GM12878 (cell line): ENCODE measurements around the gene SYNGR2. TPM values are rescaled to one million over a fixed set of nuclear protein-coding genes. Genes with fewer than 3 reads are reported as not detected.

Source experiments
- CBX3 ChIP-seq: fragments of 200-600 bp; sonication (generic); IDR thresholded peaks from 2 replicates; pipeline ENCODE4 v1.6.1; 2016; ENCODE audit warnings: low read depth, borderline replicate concordance
- GATAD2B ChIP-seq: fragments of 450-650 bp; conservative IDR thresholded peaks from 2 replicates; pipeline ENCODE4 v1.6.1; 2017; ENCODE audit warnings: low read depth, mild to moderate bottlenecking, moderate library complexity
- HDGF ChIP-seq: fragments of 450-650 bp; IDR thresholded peaks from 2 replicates; pipeline ENCODE4 v1.6.1; 2016; ENCODE audit warnings: antibody characterized with exemption
- IKZF1 ChIP-seq: fragments of 450-650 bp; conservative IDR thresholded peaks from 2 replicates; pipeline ENCODE4 v1.6.1; 2017; ENCODE audit warnings: antibody characterized with exemption, mild to moderate bottlenecking
- IRF3 ChIP-seq: fragments of 450-650 bp; IDR thresholded peaks from 2 replicates; pipeline ENCODE4 v1.6.1; 2014; ENCODE audit warnings: mild to moderate bottlenecking
- MTA2 ChIP-seq: fragments of 450-650 bp; IDR thresholded peaks from 2 replicates; pipeline ENCODE4 v1.6.1; 2016; ENCODE audit warnings: low read depth, mild to moderate bottlenecking, moderate library complexity
- MXI1 ChIP-seq: fragments of 150-350 bp; IDR thresholded peaks from 2 replicates; pipeline ENCODE4 v1.6.1; 2011; ENCODE audit warnings: low read depth, mild to moderate bottlenecking, inconsistent platforms, low read length, improper control_type of control experiment
- NR2F1 ChIP-seq: fragments of 450-650 bp; conservative IDR thresholded peaks from 2 replicates; pipeline ENCODE4 v1.6.1; 2017; ENCODE audit warnings: mild to moderate bottlenecking
- NRF1 ChIP-seq: conservative IDR thresholded peaks from 2 replicates; pipeline ENCODE4 v1.6.1; 2011; ENCODE audit warnings: mild to moderate bottlenecking, low read depth, low read length, improper control_type of control experiment
- PML ChIP-seq: IDR thresholded peaks from 2 replicates; pipeline ENCODE4 v1.6.1; 2012; ENCODE audit warnings: low read length, inconsistent platforms
- POLR2AphosphoS2 ChIP-seq: IDR thresholded peaks from 2 replicates; pipeline ENCODE4 v1.6.1; 2011; ENCODE audit warnings: low read depth, mild to moderate bottlenecking, low read length, improper control_type of control experiment, moderate library complexity
- SIN3A ChIP-seq: IDR thresholded peaks from 2 replicates; pipeline ENCODE4 v1.6.1; 2012; ENCODE audit warnings: low read depth, low read length, improper control_type of control experiment
- SP1 ChIP-seq: IDR thresholded peaks from one replicate; pipeline ENCODE4 v1.6.1; 2011; ENCODE audit warnings: low read depth, low read length
- SRF ChIP-seq, 2 experiments: IDR thresholded peaks; 2 replicates each; pipeline ENCODE4 v1.6.1; 2011; ENCODE audit warnings: low read depth in 2 of 2, low read length in 2 of 2, mild to moderate bottlenecking in 1 of 2, moderate library complexity in 1 of 2
- SUZ12 ChIP-seq: fragments of 200-600 bp; sonication (generic); IDR thresholded peaks from one replicate; pipeline ENCODE4 v1.6.1; 2018; ENCODE audit warnings: antibody characterized with exemption, mild to moderate bottlenecking; ENCODE audit not compliant: unreplicated experiment
- TBL1XR1 ChIP-seq: IDR thresholded peaks from 2 replicates; pipeline ENCODE4 v1.6.1; 2012; ENCODE audit warnings: low read depth, low read length, improper control_type of control experiment
- TCF12 ChIP-seq: IDR thresholded peaks from 2 replicates; pipeline ENCODE4 v1.6.1; 2011; ENCODE audit warnings: low read depth, mild to moderate bottlenecking, low read length
- ZBTB40 ChIP-seq: fragments of 450-650 bp; IDR thresholded peaks from 2 replicates; pipeline ENCODE4 v1.6.1; 2016; ENCODE audit warnings: mild to moderate bottlenecking, moderate library complexity, borderline replicate concordance
- polyA plus RNA-seq, 11 experiments: library from polyadenylated mRNA; depleted of rRNA in 4 of 11; unstranded in 6 of 11; stranded (reverse) in 5 of 11; fragments of >200 nt; fragmentation: Nextera tagmentation in 4 of 11; fragmentation: Illumina TruSeq in 1 of 11; extraction: Ambion mirVana in 4 of 11; extraction: Trizol in 1 of 11; gene quantifications; 1 replicate in 1 of 11; 2 replicates in 10 of 11; pipeline versions ENCODE4 v1.2.1 to v1.2.3, GENCODE V29; 2011 to 2016; ENCODE audit warnings: inconsistent platforms in 2 of 11, missing spikeins in 2 of 11, low read depth in 1 of 11
- total RNA-seq, 4 experiments: library from RNA; depleted of rRNA in 3 of 4; stranded (reverse); fragments of >200 nt in 3 of 4; fragmentation: Illumina TruSeq in 1 of 4; extraction: Trizol in 1 of 4; gene quantifications; 2 replicates each; pipeline versions ENCODE4 v1.2.1 to v1.2.3, GENCODE V29; 2013 to 2021
- TF ChIP-seq, protein P1 (sequence below): IDR thresholded peaks from 2 replicates; pipeline ENCODE4 v1.6.1; 2012; ENCODE audit warnings: low read depth, low read length, improper control_type of control experiment
- TF ChIP-seq, protein P2 (sequence below): fragments of 450-650 bp; IDR thresholded peaks from 2 replicates; pipeline ENCODE4 v1.6.1; 2016; ENCODE audit warnings: mild to moderate bottlenecking
- TF ChIP-seq, protein P3 (sequence below): fragments of 450-650 bp; IDR thresholded peaks from 2 replicates; pipeline ENCODE4 v1.6.1; 2018; ENCODE audit warnings: mild to moderate bottlenecking, low read depth, moderate library complexity; ENCODE audit not compliant: partially characterized antibody

Gene SYNGR2
- total and polyA plus RNA-seq, 10 of the 15 experiments (the other 5 are each of a cell fraction or from before 2014, with no cell fraction given), result 4.4 to 529 (median 261) TPM

DNA sequence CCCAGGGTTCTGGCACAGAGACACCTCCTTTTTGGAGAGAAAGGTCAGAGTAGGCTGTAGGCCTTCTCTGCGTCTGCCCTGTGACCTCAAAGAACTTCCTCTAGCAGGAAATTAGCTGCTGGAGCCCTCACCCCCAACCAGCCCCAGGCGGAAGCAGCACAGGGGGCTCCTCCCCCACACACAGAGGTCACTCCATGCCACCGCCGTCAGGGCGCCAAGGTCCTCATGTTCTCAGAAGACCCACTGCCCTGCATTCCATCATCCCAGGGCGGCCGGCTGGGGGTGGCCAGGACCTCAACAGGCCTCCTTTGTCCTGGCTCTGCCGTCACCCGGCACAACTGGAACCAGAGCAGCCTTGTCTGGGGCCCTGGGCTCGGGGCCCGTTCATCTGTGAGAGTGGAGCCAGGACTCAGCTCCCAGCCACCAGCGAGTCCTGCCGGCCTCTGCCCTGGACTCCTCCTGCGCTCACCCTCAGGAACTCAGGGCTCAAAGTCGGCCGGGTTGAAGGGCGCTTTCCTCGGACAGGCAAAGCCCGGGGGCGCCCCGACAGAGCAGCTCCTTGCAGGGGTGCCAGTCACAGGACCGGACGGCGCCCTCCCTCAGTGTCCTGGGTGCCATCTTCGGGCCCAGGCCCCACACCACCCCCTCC, 41.0 kb upstream of the SYNGR2 start (continued):
- TF ChIP-seq, protein P1, sequence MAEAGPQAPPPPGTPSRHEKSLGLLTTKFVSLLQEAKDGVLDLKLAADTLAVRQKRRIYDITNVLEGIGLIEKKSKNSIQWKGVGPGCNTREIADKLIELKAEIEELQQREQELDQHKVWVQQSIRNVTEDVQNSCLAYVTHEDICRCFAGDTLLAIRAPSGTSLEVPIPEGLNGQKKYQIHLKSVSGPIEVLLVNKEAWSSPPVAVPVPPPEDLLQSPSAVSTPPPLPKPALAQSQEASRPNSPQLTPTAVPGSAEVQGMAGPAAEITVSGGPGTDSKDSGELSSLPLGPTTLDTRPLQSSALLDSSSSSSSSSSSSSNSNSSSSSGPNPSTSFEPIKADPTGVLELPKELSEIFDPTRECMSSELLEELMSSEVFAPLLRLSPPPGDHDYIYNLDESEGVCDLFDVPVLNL, result no peak
- TF ChIP-seq HDGF, result 0 out of 2 replicates have a peak, but pooled peaks have one; percentile 33
- TF ChIP-seq, protein P2, sequence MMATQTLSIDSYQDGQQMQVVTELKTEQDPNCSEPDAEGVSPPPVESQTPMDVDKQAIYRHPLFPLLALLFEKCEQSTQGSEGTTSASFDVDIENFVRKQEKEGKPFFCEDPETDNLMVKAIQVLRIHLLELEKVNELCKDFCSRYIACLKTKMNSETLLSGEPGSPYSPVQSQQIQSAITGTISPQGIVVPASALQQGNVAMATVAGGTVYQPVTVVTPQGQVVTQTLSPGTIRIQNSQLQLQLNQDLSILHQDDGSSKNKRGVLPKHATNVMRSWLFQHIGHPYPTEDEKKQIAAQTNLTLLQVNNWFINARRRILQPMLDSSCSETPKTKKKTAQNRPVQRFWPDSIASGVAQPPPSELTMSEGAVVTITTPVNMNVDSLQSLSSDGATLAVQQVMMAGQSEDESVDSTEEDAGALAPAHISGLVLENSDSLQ, result no peak
- TF ChIP-seq GATAD2B, result peak; percentile 45; the same call in 1 of the 2 replicates
- TF ChIP-seq ZBTB40, result peak; percentile 61; the same call in 1 of the 2 replicates
- no peak for TF ChIP-seq IRF3
- TF ChIP-seq PML, result no peak
- TF ChIP-seq CBX3, result no peak
- TF ChIP-seq IKZF1, result peak; percentile 63; the same call in 1 of the 2 replicates
- no peak for TF ChIP-seq SRF (IDR thresholded peaks at IDR 0.05; ENCODE audit: low read depth in 2 of 2, low read length in 2 of 2)
- 0 out of 2 replicates have a peak, but pooled peaks have one; percentile 26 for TF ChIP-seq TBL1XR1
- no peak for TF ChIP-seq MXI1
- TF ChIP-seq NR2F1, result peak; percentile 96
- TF ChIP-seq, protein P3, sequence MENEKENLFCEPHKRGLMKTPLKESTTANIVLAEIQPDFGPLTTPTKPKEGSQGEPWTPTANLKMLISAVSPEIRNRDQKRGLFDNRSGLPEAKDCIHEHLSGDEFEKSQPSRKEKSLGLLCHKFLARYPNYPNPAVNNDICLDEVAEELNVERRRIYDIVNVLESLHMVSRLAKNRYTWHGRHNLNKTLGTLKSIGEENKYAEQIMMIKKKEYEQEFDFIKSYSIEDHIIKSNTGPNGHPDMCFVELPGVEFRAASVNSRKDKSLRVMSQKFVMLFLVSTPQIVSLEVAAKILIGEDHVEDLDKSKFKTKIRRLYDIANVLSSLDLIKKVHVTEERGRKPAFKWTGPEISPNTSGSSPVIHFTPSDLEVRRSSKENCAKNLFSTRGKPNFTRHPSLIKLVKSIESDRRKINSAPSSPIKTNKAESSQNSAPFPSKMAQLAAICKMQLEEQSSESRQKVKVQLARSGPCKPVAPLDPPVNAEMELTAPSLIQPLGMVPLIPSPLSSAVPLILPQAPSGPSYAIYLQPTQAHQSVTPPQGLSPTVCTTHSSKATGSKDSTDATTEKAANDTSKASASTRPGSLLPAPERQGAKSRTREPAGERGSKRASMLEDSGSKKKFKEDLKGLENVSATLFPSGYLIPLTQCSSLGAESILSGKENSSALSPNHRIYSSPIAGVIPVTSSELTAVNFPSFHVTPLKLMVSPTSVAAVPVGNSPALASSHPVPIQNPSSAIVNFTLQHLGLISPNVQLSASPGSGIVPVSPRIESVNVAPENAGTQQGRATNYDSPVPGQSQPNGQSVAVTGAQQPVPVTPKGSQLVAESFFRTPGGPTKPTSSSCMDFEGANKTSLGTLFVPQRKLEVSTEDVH, result no peak
- no peak for TF ChIP-seq TCF12
- peak; percentile 19 for TF ChIP-seq SP1
- TF ChIP-seq SIN3A, result peak; percentile 70; the same call in 1 of the 2 replicates
- no peak for TF ChIP-seq NRF1
- TF ChIP-seq POLR2AphosphoS2, result peak; percentile 54; the same call in 1 of the 2 replicates
- no peak for TF ChIP-seq SUZ12
- no peak for TF ChIP-seq MTA2
